PC-3 (cell line): ENCODE results near the gene ABCA7. TPM values are rescaled to one million over a fixed set of nuclear protein-coding genes. Genes with fewer than 3 reads are reported as not detected.
"Not testable (repeated sequence)": the region's sequence is repeated elsewhere in the genome, so short reads cannot be mapped to it uniquely, and the experiment has no call there.

Experiments
- ATAC-seq: fragments of 200-7000 bp; cut with Tn5 transposase; 2 replicates; pipeline ENCODE4 v1.9.1; 2020; ENCODE audit warnings: mild to moderate bottlenecking, moderate library complexity
- BruUV-seq: library from RNA; stranded (reverse); fragments of 400-500 nt; replicated peaks from 2 replicates; lab custom pipeline; 2021; lab: Mats Ljungman, UMichigan
- CTCF ChIA-PET: fragments of 300-600 bp; sonication (Branson Sonifier 250); formaldehyde crosslinking; loops from one replicate; lab custom pipeline; 2022; ENCODE audit warnings: antibody characterized with exemption; lab: Charles Lee
- POLR2A ChIA-PET: fragments of 300-600 bp; sonication (Branson Sonifier 250); formaldehyde crosslinking; loops from one replicate; lab custom pipeline; 2022; ENCODE audit warnings: antibody characterized with exemption; ENCODE audit not compliant: unreplicated experiment; lab: Charles Lee
- DNase-seq: peaks from one replicate; pipeline ENCODE4 v3.0.0-alpha.2; 2015
- H2AFZ ChIP-seq: fragments of 300-600 bp; sonication (generic); 2 replicates; pipeline ENCODE4 v1.6.0; 2016; ENCODE audit warnings: antibody characterized with exemption, low read length
- H3F3A ChIP-seq: fragments of 300-600 bp; sonication (generic); one replicate; pipeline ENCODE4 v1.6.0; 2017; ENCODE audit warnings: antibody characterized with exemption, low read length, control low read depth, mild to moderate bottlenecking; ENCODE audit not compliant: unreplicated experiment
- H3K27ac ChIP-seq: fragments of 300-600 bp; sonication (generic); 2 replicates; pipeline ENCODE4 v1.5.1; 2016; ENCODE audit warnings: mild to moderate bottlenecking, low read length
- H3K27me3 ChIP-seq: fragments of 300-600 bp; sonication (generic); 2 replicates; pipeline ENCODE4 v1.6.1; 2016; ENCODE audit warnings: low read length, mixed read lengths
- H3K36me3 ChIP-seq: fragments of 300-600 bp; sonication (generic); 2 replicates; pipeline ENCODE4 v1.6.1; 2016; ENCODE audit warnings: low read depth, mixed run types, low read length, mixed read lengths
- H3K4me1 ChIP-seq: fragments of 300-600 bp; sonication (generic); 2 replicates; pipeline ENCODE4 v1.5.1; 2016; ENCODE audit warnings: low read length; ENCODE audit not compliant: insufficient read depth
- H3K4me2 ChIP-seq: fragments of 300-600 bp; sonication (generic); 2 replicates; pipeline ENCODE4 v1.6.0; 2016; ENCODE audit warnings: low read length
- H3K4me3 ChIP-seq: fragments of 300-600 bp; sonication (generic); 2 replicates; pipeline ENCODE4 v1.5.1; 2016; ENCODE audit warnings: mild to moderate bottlenecking, low read length, mixed read lengths
- H3K79me2 ChIP-seq: fragments of 300-600 bp; sonication (generic); 2 replicates; pipeline ENCODE4 v1.6.1; 2017; ENCODE audit warnings: low read length, mixed read lengths
- H3K9ac ChIP-seq: fragments of 300-600 bp; sonication (generic); 2 replicates; pipeline ENCODE4 v1.6.0; 2016; ENCODE audit warnings: mild to moderate bottlenecking, low read length
- H3K9me2 ChIP-seq: fragments of 300-600 bp; sonication (generic); replicated peaks from 2 replicates; pipeline ENCODE4 v1.6.1; 2016; ENCODE audit warnings: mixed run types, low read length, mixed read lengths
- H3K9me3 ChIP-seq: fragments of 300-600 bp; sonication (generic); 2 replicates; pipeline ENCODE4 v1.6.1; 2016; ENCODE audit warnings: low read length, mixed read lengths
- H4K20me1 ChIP-seq: fragments of 300-600 bp; sonication (generic); 2 replicates; pipeline ENCODE4 v1.6.1; 2016; ENCODE audit warnings: low read length, mixed read lengths
- EZH2 ChIP-seq: fragments of 300-600 bp; sonication (generic); IDR thresholded peaks from one replicate; pipeline ENCODE4 v1.6.1; 2017; ENCODE audit warnings: antibody characterized with exemption, mild to moderate bottlenecking, low read length; ENCODE audit not compliant: unreplicated experiment
- EZH2phosphoT487 ChIP-seq: fragments of 300-600 bp; sonication (generic); IDR thresholded peaks from 2 replicates; pipeline ENCODE4 v1.6.1; 2018; ENCODE audit warnings: mild to moderate bottlenecking, antibody characterized with exemption, low read length, borderline replicate concordance
- intact Hi-C: fragments of 100-400 bp; cut with micrococcal nuclease; formaldehyde crosslinking; loops from 2 replicates; pipeline ENCODE4 v1.9.0; 2023
- total RNA-seq: library from RNA; depleted of rRNA; stranded (reverse); fragments of >200 nt; gene quantifications from 2 replicates; pipeline ENCODE4 v1.2.3, GENCODE V29; 2014; rRNA removed
- TF ChIP-seq, protein P1 (sequence below): fragments of 300-600 bp; sonication (generic); conservative IDR thresholded peaks from 2 replicates; pipeline ENCODE4 v1.5.1; 2017; ENCODE audit warnings: antibody characterized with exemption, low read depth, mild to moderate bottlenecking, low read length

Gene ABCA7
- total RNA-seq, 1 experiment from 2014 or later, result 27.3 TPM

DNA sequence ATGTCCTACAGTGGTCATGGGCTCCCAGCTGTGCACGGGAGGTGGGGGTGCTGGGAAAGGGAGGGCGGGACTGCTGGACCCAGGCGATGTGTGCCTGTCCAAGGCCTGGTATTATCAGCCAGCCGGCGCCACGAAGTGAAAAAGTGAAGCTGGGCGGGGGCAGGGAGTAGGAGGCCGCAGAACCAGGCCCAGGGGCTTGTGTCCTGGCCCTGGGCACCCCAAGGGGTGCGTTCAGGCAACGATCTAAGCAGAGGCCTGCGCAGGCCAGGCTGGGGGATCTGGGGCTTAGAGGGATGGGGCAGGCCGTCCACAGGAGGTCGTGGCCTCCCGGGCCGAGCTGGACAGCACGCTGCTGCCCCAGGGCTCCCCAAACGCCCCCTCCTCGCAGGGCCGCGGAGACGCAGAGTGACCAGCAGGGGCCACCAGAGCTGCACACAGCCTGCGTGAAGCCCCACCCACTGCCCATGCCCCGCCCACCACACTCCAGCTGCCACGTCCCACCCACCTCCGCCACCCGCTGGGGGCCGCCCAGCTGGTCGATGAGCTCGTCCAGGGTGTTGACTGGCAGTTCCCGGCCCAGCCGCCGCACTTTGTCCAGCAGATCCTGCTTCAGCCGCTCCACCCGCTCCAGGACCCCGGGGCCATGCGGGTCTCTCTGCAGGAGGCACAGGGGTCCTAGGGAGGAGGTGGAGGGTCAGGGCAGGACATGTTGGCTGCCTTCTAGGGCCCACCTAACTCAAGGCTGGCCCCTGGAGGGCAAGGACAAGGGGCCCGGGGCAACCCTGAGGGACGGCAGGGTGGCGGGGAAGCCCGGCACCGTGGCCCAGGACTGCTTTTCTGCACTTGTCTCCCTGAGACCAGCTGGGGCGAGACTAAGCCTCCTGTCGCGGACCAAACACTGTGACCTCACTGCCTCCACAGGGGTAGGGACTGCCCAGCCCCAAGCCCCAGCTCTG is 73.4 kb downstream of the ABCA7 start:
- ATAC-seq (peak; percentile 72), DNase-seq (peak; percentile 66)
- no peaks in the 10 kb centered on the region; the same call in 1 of the 2 replicates for H3K36me3 ChIP-seq
- CTCF ChIA-PET, result interaction anchor here (0.6 kb wide), 1 partner anchor 9 kb away, joined by 5 read pairs; no protein-coding TSS in a partner anchor
- no peak overlapping the region for H2AFZ ChIP-seq
- no TSS peak for BruUV-seq
- H3K27ac ChIP-seq, result no peak overlapping the region
- H4K20me1 ChIP-seq, result no peaks in the 10 kb centered on the region
- H3K27me3 ChIP-seq, result no peaks in the 10 kb centered on the region
- TF ChIP-seq EZH2 (no peak), EZH2phosphoT487 (no peak)
- TF ChIP-seq, protein P1, sequence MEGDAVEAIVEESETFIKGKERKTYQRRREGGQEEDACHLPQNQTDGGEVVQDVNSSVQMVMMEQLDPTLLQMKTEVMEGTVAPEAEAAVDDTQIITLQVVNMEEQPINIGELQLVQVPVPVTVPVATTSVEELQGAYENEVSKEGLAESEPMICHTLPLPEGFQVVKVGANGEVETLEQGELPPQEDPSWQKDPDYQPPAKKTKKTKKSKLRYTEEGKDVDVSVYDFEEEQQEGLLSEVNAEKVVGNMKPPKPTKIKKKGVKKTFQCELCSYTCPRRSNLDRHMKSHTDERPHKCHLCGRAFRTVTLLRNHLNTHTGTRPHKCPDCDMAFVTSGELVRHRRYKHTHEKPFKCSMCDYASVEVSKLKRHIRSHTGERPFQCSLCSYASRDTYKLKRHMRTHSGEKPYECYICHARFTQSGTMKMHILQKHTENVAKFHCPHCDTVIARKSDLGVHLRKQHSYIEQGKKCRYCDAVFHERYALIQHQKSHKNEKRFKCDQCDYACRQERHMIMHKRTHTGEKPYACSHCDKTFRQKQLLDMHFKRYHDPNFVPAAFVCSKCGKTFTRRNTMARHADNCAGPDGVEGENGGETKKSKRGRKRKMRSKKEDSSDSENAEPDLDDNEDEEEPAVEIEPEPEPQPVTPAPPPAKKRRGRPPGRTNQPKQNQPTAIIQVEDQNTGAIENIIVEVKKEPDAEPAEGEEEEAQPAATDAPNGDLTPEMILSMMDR, result peak; percentile 66
- H3K4me1 ChIP-seq, result no peaks in the 10 kb centered on the region
- POLR2A ChIA-PET, result no interaction called here
- H3K9ac ChIP-seq, result no peak overlapping the region
- H3K9me3 ChIP-seq, result no peaks in the 10 kb centered on the region
- no peak overlapping the region for H3K4me2 ChIP-seq
- intact Hi-C loops, result loop anchor here (5.0 kb wide), 1 partner anchor 79 kb away; no protein-coding TSS in a partner anchor
- no peaks in the 10 kb centered on the region for H3K9me2 ChIP-seq
- no peaks in the 10 kb centered on the region for H3K79me2 ChIP-seq
- H3F3A ChIP-seq, result no peaks in the 10 kb centered on the region
- no peak overlapping the region for H3K4me3 ChIP-seq

DNA sequence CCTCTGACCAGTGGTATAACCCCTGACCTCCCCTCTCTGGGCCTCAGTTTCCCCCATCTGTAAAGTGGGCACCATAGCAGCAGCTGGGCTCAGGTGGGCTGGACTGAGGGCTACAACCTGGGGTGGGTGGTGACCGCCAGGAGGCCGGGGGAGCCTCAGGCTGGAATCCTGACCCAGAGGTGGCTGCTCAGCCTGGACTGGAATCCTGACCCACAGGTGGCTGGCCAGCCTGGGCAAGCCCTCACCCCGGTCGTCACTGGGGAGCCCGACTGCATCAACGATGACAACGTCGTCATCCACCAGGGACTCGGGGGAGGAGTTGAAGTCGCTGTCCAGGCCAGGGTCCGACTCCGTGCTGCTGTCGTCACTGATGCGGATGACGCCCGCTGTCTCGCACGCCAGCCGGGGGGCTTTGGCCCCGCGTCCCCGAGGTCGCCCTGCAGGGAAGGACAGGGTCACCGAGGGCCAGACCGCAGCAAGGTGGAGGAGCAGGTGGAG is 74.1 kb downstream of the ABCA7 start:
- H2AFZ ChIP-seq, result no peak overlapping the region
- BruUV-seq, result no TSS peak
- H3K36me3 ChIP-seq, result no peaks in the 10 kb centered on the region; the same call in 1 of the 2 replicates
- no peaks in the 10 kb centered on the region for H4K20me1 ChIP-seq
- no peak overlapping the region for H3K27ac ChIP-seq
- H3K27me3 ChIP-seq, result no peaks in the 10 kb centered on the region
- ChIA-PET POLR2A (no interaction called here), CTCF (interaction anchor here (0.6 kb wide), 1 partner anchor 10 kb away, joined by 5 read pairs; no protein-coding TSS in a partner anchor)
- no peaks in the 10 kb centered on the region for H3K9me3 ChIP-seq
- no peak overlapping the region for H3K9ac ChIP-seq
- no peaks in the 10 kb centered on the region for H3K79me2 ChIP-seq
- TF ChIP-seq EZH2phosphoT487, result no peak
- intact Hi-C loops, result loop anchor here (5.0 kb wide), 1 partner anchor 78 kb away; no protein-coding TSS in a partner anchor
- no peak overlapping the region for H3K4me3 ChIP-seq
- H3K9me2 ChIP-seq, result no peaks in the 10 kb centered on the region
- H3K4me2 ChIP-seq, result no peak overlapping the region
- ATAC-seq, result no peak
- no peaks in the 10 kb centered on the region for H3K4me1 ChIP-seq
- DNase-seq, result no peak
- H3F3A ChIP-seq, result no peaks in the 10 kb centered on the region

DNA sequence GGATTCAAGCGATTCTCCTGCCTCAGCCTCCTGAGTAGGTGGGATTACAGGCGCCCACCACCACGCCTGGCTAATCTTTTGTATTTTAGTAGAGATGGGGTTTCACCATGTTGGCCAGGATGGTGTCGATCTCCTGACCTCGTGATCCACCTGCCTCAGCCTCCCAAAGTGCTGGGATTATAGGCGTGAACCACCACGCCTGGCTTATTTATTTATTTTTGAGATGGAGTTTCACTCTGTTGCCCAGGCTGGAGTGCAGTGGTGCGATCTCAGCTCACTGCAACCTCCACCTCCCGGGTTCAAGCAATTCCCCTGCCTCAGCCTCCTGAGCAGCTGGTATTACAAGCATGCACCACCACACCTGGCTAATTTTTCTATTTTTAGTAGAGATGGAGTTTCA is 74.8 kb downstream of the ABCA7 start:
- BruUV-seq, H3K4me1 ChIP-seq, H3K79me2 ChIP-seq, ATAC-seq, CTCF ChIA-PET, H3K27ac ChIP-seq, H3K9ac ChIP-seq, POLR2A ChIA-PET, H2AFZ ChIP-seq, H3F3A ChIP-seq, H3K4me3 ChIP-seq, H3K9me3 ChIP-seq, DNase-seq, H3K9me2 ChIP-seq, H4K20me1 ChIP-seq, H3K4me2 ChIP-seq, H3K27me3 ChIP-seq, H3K36me3 ChIP-seq: not testable (repeated sequence)
- intact Hi-C loops, result loop anchor here (5.0 kb wide), 1 partner anchor 78 kb away; no protein-coding TSS in a partner anchor

Other genes with a start within 250 kb of the ABCA7 start
- 395 and 412 TPM in 2 replicates for gene PTBP1, start 242.7 kb upstream of the ABCA7 start, total RNA-seq
- not detected in 2 replicates for gene PLPPR3, start 218.2 kb upstream of the ABCA7 start, total RNA-seq
- not detected in 2 replicates for gene AZU1, start 212.3 kb upstream of the ABCA7 start, total RNA-seq
- gene PRTN3, start 199.1 kb upstream of the ABCA7 start, total RNA-seq, result 0.29 and 0.40 TPM in 2 replicates
- gene ELANE, start 187.8 kb upstream of the ABCA7 start, total RNA-seq, result not detected in 2 replicates
- 22.4 and 38.0 TPM in 2 replicates for gene CFD, start 180.4 kb upstream of the ABCA7 start, total RNA-seq
- 25.9 and 41.6 TPM in 2 replicates for gene MED16, start 146.9 kb upstream of the ABCA7 start, total RNA-seq
- gene RNU6-9, start 146.6 kb upstream of the ABCA7 start, total RNA-seq, result not detected in 2 replicates
- 34.0 and 44.9 TPM in 2 replicates for gene R3HDM4, start 126.9 kb upstream of the ABCA7 start, total RNA-seq
- 1.2 and 3.9 TPM in 2 replicates for gene KISS1R, start 122.8 kb upstream of the ABCA7 start, total RNA-seq
- gene ARID3A, start 114.1 kb upstream of the ABCA7 start, total RNA-seq, result 5.6 and 13.9 TPM in 2 replicates
- 56.7 and 99.6 TPM in 2 replicates for gene WDR18, start 55.8 kb upstream of the ABCA7 start, total RNA-seq
- gene GRIN3B, start 39.7 kb upstream of the ABCA7 start, total RNA-seq, result 0.63 and 0.69 TPM in 2 replicates
- gene TMEM259, start 19.0 kb upstream of the ABCA7 start, total RNA-seq, result 136 and 162 TPM in 2 replicates
- gene RNU6-2, start 18.6 kb upstream of the ABCA7 start, total RNA-seq, result not detected in 2 replicates
- gene CNN2, start 13.5 kb upstream of the ABCA7 start, total RNA-seq, result 97.9 and 107 TPM in 2 replicates
- gene ARHGAP45, start 27.1 kb downstream of the ABCA7 start, total RNA-seq, result 45.3 and 68.4 TPM in 2 replicates
- 335 and 375 TPM in 2 replicates for gene POLR2E, start 55.3 kb downstream of the ABCA7 start, total RNA-seq
- 517 and 644 TPM in 2 replicates for gene GPX4, start 63.9 kb downstream of the ABCA7 start, total RNA-seq
- gene SBNO2, start 134.2 kb downstream of the ABCA7 start, total RNA-seq, result 62.4 and 75.0 TPM in 2 replicates
- 82.4 and 93.0 TPM in 2 replicates for gene STK11, start 165.7 kb downstream of the ABCA7 start, total RNA-seq
- gene CBARP, start 197.9 kb downstream of the ABCA7 start, total RNA-seq, result 3.3 and 6.3 TPM in 2 replicates
- 102 and 187 TPM in 2 replicates for gene ATP5F1D, start 201.6 kb downstream of the ABCA7 start, total RNA-seq
- 17.3 and 41.8 TPM in 2 replicates for gene MIDN, start 208.5 kb downstream of the ABCA7 start, total RNA-seq
- gene CIRBP, start 229.2 kb downstream of the ABCA7 start, total RNA-seq, result 136 and 197 TPM in 2 replicates
- 110 and 133 TPM in 2 replicates for gene FAM174C, start 235.4 kb downstream of the ABCA7 start, total RNA-seq
- not detected in 2 replicates for gene EFNA2, start 245.8 kb downstream of the ABCA7 start, total RNA-seq